PC-3 (cell line): Measurements from ENCODE around the gene UMAD1. TPM values are rescaled to one million over a fixed set of nuclear protein-coding genes. Genes with fewer than 3 reads are reported as not detected.
A peak's percentile ranks its signal among the peaks of the same experiment; 100 is the strongest.

Experiments
- ATAC-seq: fragments of 200-7000 bp; cut with Tn5 transposase; 2 replicates; pipeline ENCODE4 v1.9.1; 2020; ENCODE audit warnings: mild to moderate bottlenecking, moderate library complexity
- BruUV-seq: library from RNA; stranded (reverse); fragments of 400-500 nt; replicated peaks from 2 replicates; lab custom pipeline; 2021; lab: Mats Ljungman, UMichigan
- CTCF ChIA-PET: fragments of 300-600 bp; sonication (Branson Sonifier 250); formaldehyde crosslinking; loops from one replicate; lab custom pipeline; 2022; ENCODE audit warnings: antibody characterized with exemption; lab: Charles Lee
- POLR2A ChIA-PET: fragments of 300-600 bp; sonication (Branson Sonifier 250); formaldehyde crosslinking; loops from one replicate; lab custom pipeline; 2022; ENCODE audit warnings: antibody characterized with exemption; ENCODE audit not compliant: unreplicated experiment; lab: Charles Lee
- DNase-seq: peaks from one replicate; pipeline ENCODE4 v3.0.0-alpha.2; 2015
- H2AFZ ChIP-seq: fragments of 300-600 bp; sonication (generic); 2 replicates; pipeline ENCODE4 v1.6.0; 2016; ENCODE audit warnings: antibody characterized with exemption, low read length
- H3F3A ChIP-seq: fragments of 300-600 bp; sonication (generic); one replicate; pipeline ENCODE4 v1.6.0; 2017; ENCODE audit warnings: antibody characterized with exemption, low read length, control low read depth, mild to moderate bottlenecking; ENCODE audit not compliant: unreplicated experiment
- H3K27ac ChIP-seq: fragments of 300-600 bp; sonication (generic); 2 replicates; pipeline ENCODE4 v1.5.1; 2016; ENCODE audit warnings: mild to moderate bottlenecking, low read length
- H3K27me3 ChIP-seq: fragments of 300-600 bp; sonication (generic); 2 replicates; pipeline ENCODE4 v1.6.1; 2016; ENCODE audit warnings: low read length, mixed read lengths
- H3K36me3 ChIP-seq: fragments of 300-600 bp; sonication (generic); 2 replicates; pipeline ENCODE4 v1.6.1; 2016; ENCODE audit warnings: low read depth, mixed run types, low read length, mixed read lengths
- H3K4me1 ChIP-seq: fragments of 300-600 bp; sonication (generic); 2 replicates; pipeline ENCODE4 v1.5.1; 2016; ENCODE audit warnings: low read length; ENCODE audit not compliant: insufficient read depth
- H3K4me2 ChIP-seq: fragments of 300-600 bp; sonication (generic); 2 replicates; pipeline ENCODE4 v1.6.0; 2016; ENCODE audit warnings: low read length
- H3K4me3 ChIP-seq: fragments of 300-600 bp; sonication (generic); 2 replicates; pipeline ENCODE4 v1.5.1; 2016; ENCODE audit warnings: mild to moderate bottlenecking, low read length, mixed read lengths
- H3K79me2 ChIP-seq: fragments of 300-600 bp; sonication (generic); 2 replicates; pipeline ENCODE4 v1.6.1; 2017; ENCODE audit warnings: low read length, mixed read lengths
- H3K9ac ChIP-seq: fragments of 300-600 bp; sonication (generic); 2 replicates; pipeline ENCODE4 v1.6.0; 2016; ENCODE audit warnings: mild to moderate bottlenecking, low read length
- H3K9me2 ChIP-seq: fragments of 300-600 bp; sonication (generic); replicated peaks from 2 replicates; pipeline ENCODE4 v1.6.1; 2016; ENCODE audit warnings: mixed run types, low read length, mixed read lengths
- H3K9me3 ChIP-seq: fragments of 300-600 bp; sonication (generic); 2 replicates; pipeline ENCODE4 v1.6.1; 2016; ENCODE audit warnings: low read length, mixed read lengths
- H4K20me1 ChIP-seq: fragments of 300-600 bp; sonication (generic); 2 replicates; pipeline ENCODE4 v1.6.1; 2016; ENCODE audit warnings: low read length, mixed read lengths
- CTCF ChIP-seq: fragments of 300-600 bp; sonication (generic); conservative IDR thresholded peaks from 2 replicates; pipeline ENCODE4 v1.5.1; 2017; ENCODE audit warnings: antibody characterized with exemption, low read depth, mild to moderate bottlenecking, low read length
- EZH2 ChIP-seq: fragments of 300-600 bp; sonication (generic); IDR thresholded peaks from one replicate; pipeline ENCODE4 v1.6.1; 2017; ENCODE audit warnings: antibody characterized with exemption, mild to moderate bottlenecking, low read length; ENCODE audit not compliant: unreplicated experiment
- EZH2phosphoT487 ChIP-seq: fragments of 300-600 bp; sonication (generic); IDR thresholded peaks from 2 replicates; pipeline ENCODE4 v1.6.1; 2018; ENCODE audit warnings: mild to moderate bottlenecking, antibody characterized with exemption, low read length, borderline replicate concordance
- intact Hi-C: fragments of 100-400 bp; cut with micrococcal nuclease; formaldehyde crosslinking; loops from 2 replicates; pipeline ENCODE4 v1.9.0; 2023
- total RNA-seq: library from RNA; depleted of rRNA; stranded (reverse); fragments of >200 nt; gene quantifications from 2 replicates; pipeline ENCODE4 v1.2.3, GENCODE V29; 2014

The UMAD1 gene
- total RNA-seq, 1 experiment from 2014 or later: 8.9 TPM

GRCh38 chr7:7772397-7772821 lies 131.9 kb downstream of the UMAD1 start:
- Histone ChIP-seq H3K9ac (no peak overlapping the region), H4K20me1 (no peaks in the 10 kb centered on the region), H3K4me3 (no peak overlapping the region), H2AFZ (no peak overlapping the region), H3K27me3 (no peaks in the 10 kb centered on the region), H3K79me2 (no peaks in the 10 kb centered on the region), H3K9me2 (no peaks in the 10 kb centered on the region), H3F3A (no peaks in the 10 kb centered on the region), H3K9me3 (no peaks in the 10 kb centered on the region), H3K27ac (no peak overlapping the region), H3K36me3 (no peaks in the 10 kb centered on the region), H3K4me1 (no peaks in the 10 kb centered on the region), H3K4me2 (no peak overlapping the region)
- ATAC-seq: no peak; the same call in 1 of the 2 replicates
- ChIA-PET CTCF (no interaction called here), POLR2A (no interaction called here)
- intact Hi-C loops: no loop called here
- no TSS peak for BruUV-seq
- TF ChIP-seq EZH2 (no peak), EZH2phosphoT487 (no peak), CTCF (no peak)
- DNase-seq: no peak

GRCh38 chr7:7773334-7774309 lies 133.1 kb downstream of the UMAD1 start:
- no peak for DNase-seq
- ChIA-PET POLR2A (no interaction called here), CTCF (no interaction called here)
- intact Hi-C loops: no loop called here
- Histone ChIP-seq H3F3A (no peaks in the 10 kb centered on the region), H3K9me2 (no peaks in the 10 kb centered on the region), H3K27me3 (no peaks in the 10 kb centered on the region), H2AFZ (no peak overlapping the region), H3K4me1 (peaks cover 9% of the 10 kb centered on the region), H3K36me3 (no peaks in the 10 kb centered on the region), H3K9ac (no peak overlapping the region), H4K20me1 (no peaks in the 10 kb centered on the region), H3K9me3 (no peaks in the 10 kb centered on the region), H3K4me3 (no peak overlapping the region), H3K4me2 (no peak overlapping the region), H3K27ac (no peak overlapping the region), H3K79me2 (no peaks in the 10 kb centered on the region)
- TF ChIP-seq EZH2 (no peak), CTCF (no peak), EZH2phosphoT487 (no peak)
- ATAC-seq: no peak
- no TSS peak for BruUV-seq

GRCh38 chr7:7779888-7780287 lies 139.3 kb downstream of the UMAD1 start:
- no peak for TF ChIP-seq EZH2phosphoT487
- TF ChIP-seq EZH2: no peak
- no peak for TF ChIP-seq CTCF
- Histone ChIP-seq H3K79me2 (no peaks in the 10 kb centered on the region), H3F3A (no peaks in the 10 kb centered on the region), H3K36me3 (no peaks in the 10 kb centered on the region), H4K20me1 (no peaks in the 10 kb centered on the region), H3K9ac (no peak overlapping the region), H3K4me3 (no peak overlapping the region), H3K4me1 (peaks cover 16% of the 10 kb centered on the region), H2AFZ (no peak overlapping the region), H3K9me3 (no peaks in the 10 kb centered on the region), H3K27me3 (no peaks in the 10 kb centered on the region), H3K27ac (no peak overlapping the region), H3K9me2 (no peaks in the 10 kb centered on the region), H3K4me2 (no peak overlapping the region)
- ATAC-seq (peak; percentile 75), DNase-seq (peak; percentile 37)
- POLR2A ChIA-PET: no interaction called here
- intact Hi-C loops: no loop called here
- no TSS peak for BruUV-seq
- CTCF ChIA-PET: interaction anchor here (0.6 kb wide), 1 partner anchor 183 kb away, joined by 5 read pairs; no protein-coding TSS in a partner anchor
